HCEC 1CT (cell line): ENCODE measurements around the gene KCNMB2.
A peak's percentile ranks its signal among the peaks of the same experiment; 100 is the strongest.
"Not testable (repeated sequence)": the region's sequence is repeated elsewhere in the genome, so short reads cannot be mapped to it uniquely, and the experiment has no call there.

Experiments
- DNase-seq: peaks from one replicate; pipeline ENCODE4 v3.0.0-alpha.2; 2017

The KCNMB2 gene

GRCh38 chr3:178520451-178520850 is 15.8 kb upstream of the KCNMB2 start:
- no peak for DNase-seq

GRCh38 chr3:178522200-178523052 is 13.8 kb upstream of the KCNMB2 start:
- no peak for DNase-seq

- DNase-seq: no peak
These were observed 11.0 kb upstream of the KCNMB2 start for GRCh38 chr3:178525251-178525650.

- DNase-seq: no peak
These were observed 9.9 kb upstream of the KCNMB2 start for GRCh38 chr3:178526291-178526690.

- DNase-seq: no peak
These were observed 8.3 kb upstream of the KCNMB2 start for GRCh38 chr3:178527981-178528380.

- DNase-seq: no peak
These were observed 6.5 kb upstream of the KCNMB2 start for GRCh38 chr3:178529606-178530225.

GRCh38 chr3:178532476-178532875 is 3.8 kb upstream of the KCNMB2 start:
- DNase-seq: no peak

- DNase-seq: no peak
These were observed 978 bp downstream of the KCNMB2 start for GRCh38 chr3:178537122-178537705.

- DNase-seq: no peak
These were observed 1.8 kb downstream of the KCNMB2 start for GRCh38 chr3:178538056-178538455.

- DNase-seq: no peak
These were observed 3.9 kb downstream of the KCNMB2 start for GRCh38 chr3:178540184-178540583.

- no peak for DNase-seq
These were observed 9.1 kb downstream of the KCNMB2 start for GRCh38 chr3:178545337-178545736.

GRCh38 chr3:178546079-178546478 is 9.8 kb downstream of the KCNMB2 start:
- DNase-seq: no peak

- DNase-seq: not testable (repeated sequence)
These were observed 13.2 kb downstream of the KCNMB2 start for GRCh38 chr3:178549426-178549825.

- peak; percentile 24 for DNase-seq
These were observed 15.7 kb downstream of the KCNMB2 start for GRCh38 chr3:178551916-178552321.

- no peak for DNase-seq
These were observed 22.4 kb downstream of the KCNMB2 start for GRCh38 chr3:178558637-178559036.

- DNase-seq: no peak
These were observed 24.5 kb downstream of the KCNMB2 start for GRCh38 chr3:178560759-178561158.

- DNase-seq: peak; percentile 15
These were observed 25.0 kb downstream of the KCNMB2 start for GRCh38 chr3:178561239-178561638.

GRCh38 chr3:178562143-178562946 is 26.1 kb downstream of the KCNMB2 start:
- DNase-seq: peak; percentile 15

- DNase-seq: peak; percentile 26
These were observed 26.7 kb downstream of the KCNMB2 start for GRCh38 chr3:178562947-178563232.

- DNase-seq: no peak
These were observed 31.4 kb downstream of the KCNMB2 start for GRCh38 chr3:178567611-178568010.

- no peak for DNase-seq
These were observed 32.0 kb downstream of the KCNMB2 start for GRCh38 chr3:178568155-178568731.

- no peak for DNase-seq
These were observed 32.7 kb downstream of the KCNMB2 start for GRCh38 chr3:178568911-178569310.

GRCh38 chr3:178569826-178570225 is 33.6 kb downstream of the KCNMB2 start:
- DNase-seq: no peak
